Stimulated activated naive B cell treated with anti-CD40 and anti-IgM and Interleukin-4, amounts not matched to agents 10 μg/mL and 1 μg/mL and 100 μg/mL, for 72 hours (primary cell): ENCODE results near the gene KCTD17.

Experiments
- ATAC-seq, 2 donors: fragments of 150-1000 bp; cut with Tn5 transposase; replicated peaks; 2 replicates each; pipeline ENCODE4 v1.10.0; 2021; ENCODE audit warnings: moderate library complexity in 1 of 2
- DNase-seq: peaks from one replicate; pipeline ENCODE4 v3.0.0; 2021
- H3K27ac Mint-ChIP-seq: one replicate; pipeline ENCODE4 v1.8.0; 2022; ENCODE audit warnings: mild to moderate bottlenecking, mixed read lengths
- H3K27me3 Mint-ChIP-seq, 2 donors: one replicate each; pipeline ENCODE4 v1.8.0; 2022; ENCODE audit warnings: mixed read lengths in 2 of 2
- H3K36me3 Mint-ChIP-seq, 2 donors: one replicate each; pipeline ENCODE4 v1.8.0; 2022; ENCODE audit warnings: mixed read lengths in 2 of 2, mild to moderate bottlenecking in 1 of 2
- H3K4me1 Mint-ChIP-seq, 2 donors: one replicate each; pipeline ENCODE4 v1.8.0; 2022; ENCODE audit warnings: mixed read lengths in 2 of 2, mild to moderate bottlenecking in 1 of 2
- H3K4me3 Mint-ChIP-seq, 2 donors: one replicate each; pipeline ENCODE4 v1.8.0; 2022; ENCODE audit warnings: mild to moderate bottlenecking in 2 of 2, mixed read lengths in 2 of 2, moderate library complexity in 1 of 2
- H3K9me3 Mint-ChIP-seq, 2 donors: one replicate each; pipeline ENCODE4 v1.8.0; 2022; ENCODE audit warnings: mixed read lengths in 2 of 2, mild to moderate bottlenecking in 1 of 2

The KCTD17 gene, protein sequence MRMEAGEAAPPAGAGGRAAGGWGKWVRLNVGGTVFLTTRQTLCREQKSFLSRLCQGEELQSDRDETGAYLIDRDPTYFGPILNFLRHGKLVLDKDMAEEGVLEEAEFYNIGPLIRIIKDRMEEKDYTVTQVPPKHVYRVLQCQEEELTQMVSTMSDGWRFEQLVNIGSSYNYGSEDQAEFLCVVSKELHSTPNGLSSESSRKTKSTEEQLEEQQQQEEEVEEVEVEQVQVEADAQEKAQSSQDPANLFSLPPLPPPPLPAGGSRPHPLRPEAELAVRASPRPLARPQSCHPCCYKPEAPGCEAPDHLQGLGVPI

DNA sequence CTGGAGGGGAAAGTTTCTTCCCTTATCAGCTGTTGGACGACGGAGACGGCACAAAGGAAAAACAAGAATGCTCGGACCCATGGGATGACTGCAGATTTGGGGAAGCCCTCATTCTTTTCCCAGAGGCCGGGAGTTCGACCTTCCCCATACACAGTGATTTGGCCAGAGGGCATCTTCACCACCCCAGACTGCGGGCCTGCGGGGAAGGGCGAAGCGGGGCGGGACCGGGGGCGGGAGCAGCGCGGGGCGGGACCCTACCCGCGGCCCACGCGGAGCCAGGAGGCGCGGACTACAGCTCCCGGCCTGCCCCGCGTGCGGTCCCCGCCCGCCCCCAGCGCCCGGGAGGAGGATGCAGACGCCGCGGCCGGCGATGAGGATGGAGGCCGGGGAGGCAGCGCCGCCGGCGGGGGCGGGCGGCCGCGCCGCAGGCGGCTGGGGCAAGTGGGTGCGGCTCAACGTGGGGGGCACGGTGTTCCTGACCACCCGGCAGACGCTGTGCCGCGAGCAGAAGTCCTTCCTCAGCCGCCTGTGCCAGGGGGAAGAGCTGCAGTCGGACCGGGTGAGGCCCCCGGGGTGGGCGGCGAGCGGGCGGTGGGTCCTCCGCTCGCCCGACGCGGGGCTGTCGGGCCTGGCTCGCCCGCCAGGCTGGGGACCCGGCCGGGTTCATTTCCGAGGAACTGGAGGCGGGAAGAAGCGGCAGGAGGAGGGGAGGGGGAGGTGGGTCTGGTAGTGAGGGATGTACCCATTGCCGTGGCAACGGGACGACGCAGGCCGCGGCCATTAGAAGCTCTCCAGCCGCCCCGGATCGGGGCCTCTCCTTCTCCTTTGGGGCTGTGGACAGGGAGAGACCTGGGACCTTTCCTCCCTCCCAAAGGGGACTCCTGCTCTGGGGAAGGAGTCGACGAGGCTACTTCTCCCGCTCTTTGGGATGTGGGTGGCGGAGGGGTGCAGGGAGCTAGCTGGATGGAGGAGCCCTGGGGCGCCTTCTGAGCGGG lies at the start of gene KCTD17:
Gene KCTD17 (plus strand): TSS at position 352 of the 995 bp plus-strand sequence. CDS start 19 bp downstream, at position 371.
- peak within 1 kb of the TSS; percentile 78 to 85 for H3K4me3 Mint-ChIP-seq
- peak; percentile 73 for DNase-seq
- H3K36me3 Mint-ChIP-seq = peaks cover 18 to 21% of the 10 kb centered on the region in 2 donors
- peak within 1 kb of the TSS; percentile 83 for H3K27ac Mint-ChIP-seq
- H3K9me3 Mint-ChIP-seq = no peaks in the 10 kb centered on the region
- ATAC-seq = peak; percentile 99 to 100
- no peaks in the 10 kb centered on the region for H3K27me3 Mint-ChIP-seq
- peaks cover 12 to 24% of the 10 kb centered on the region in 2 donors for H3K4me1 Mint-ChIP-seq

DNA sequence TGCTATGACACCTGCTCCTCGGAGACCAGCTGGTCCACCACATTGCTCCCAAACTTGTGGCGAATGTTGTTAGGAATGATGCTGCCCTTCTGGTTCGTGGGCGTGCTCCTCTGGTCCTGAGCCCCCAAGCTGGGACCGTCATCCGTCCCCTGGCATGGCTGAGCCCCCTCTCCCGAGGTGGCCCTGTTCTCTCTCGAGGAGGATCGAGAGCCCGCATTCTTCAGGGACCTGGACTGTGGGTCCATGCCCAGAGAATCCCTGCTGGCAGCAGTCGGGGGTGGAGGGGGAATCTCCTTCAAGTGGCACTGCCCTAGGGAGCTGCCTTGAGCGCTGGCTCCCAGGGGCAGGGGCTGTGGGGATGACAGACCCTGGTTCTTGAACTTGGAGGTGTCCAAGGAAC lies 49.7 kb upstream of the KCTD17 start:
- Mint-ChIP-seq H3K4me3 (no peak overlapping the region), H3K36me3 (no peaks in the 10 kb centered on the region), H3K9me3 (peaks cover 0 to 1% of the 10 kb centered on the region in 2 donors), H3K4me1 (no peaks in the 10 kb centered on the region), H3K27me3 (peaks cover 28 to 37% of the 10 kb centered on the region in 2 donors), H3K27ac (no peak overlapping the region)
- DNase-seq (no peak), ATAC-seq (no peak)

DNA sequence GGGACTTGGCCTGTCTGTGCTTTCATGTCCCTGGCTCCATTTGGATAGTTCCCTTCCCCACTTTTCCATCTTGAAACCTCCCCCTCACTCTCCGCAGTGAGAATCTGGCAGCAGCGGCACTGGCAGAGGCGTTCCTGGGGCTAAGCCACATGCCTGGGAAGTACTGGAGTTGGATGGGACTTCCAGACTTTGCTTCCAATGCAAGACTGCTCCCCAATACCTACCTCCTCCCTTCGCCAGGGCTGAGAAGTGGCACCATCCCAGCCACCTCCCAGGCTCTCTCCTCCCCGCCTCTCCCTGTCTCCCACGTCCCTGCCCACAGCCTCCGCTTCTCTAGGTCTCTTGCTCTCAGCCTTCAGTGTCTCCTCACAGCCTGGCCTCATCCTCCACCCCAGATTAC lies 48.9 kb upstream of the KCTD17 start:
- no peaks in the 10 kb centered on the region for H3K36me3 Mint-ChIP-seq
- no peak overlapping the region for H3K27ac Mint-ChIP-seq
- peaks cover 0 to 1% of the 10 kb centered on the region in 2 donors for H3K9me3 Mint-ChIP-seq
- peaks cover 31 to 43% of the 10 kb centered on the region in 2 donors for H3K27me3 Mint-ChIP-seq
- H3K4me1 Mint-ChIP-seq = no peaks in the 10 kb centered on the region
- no peak overlapping the region for H3K4me3 Mint-ChIP-seq
- DNase-seq (no peak), ATAC-seq (no peak)

DNA sequence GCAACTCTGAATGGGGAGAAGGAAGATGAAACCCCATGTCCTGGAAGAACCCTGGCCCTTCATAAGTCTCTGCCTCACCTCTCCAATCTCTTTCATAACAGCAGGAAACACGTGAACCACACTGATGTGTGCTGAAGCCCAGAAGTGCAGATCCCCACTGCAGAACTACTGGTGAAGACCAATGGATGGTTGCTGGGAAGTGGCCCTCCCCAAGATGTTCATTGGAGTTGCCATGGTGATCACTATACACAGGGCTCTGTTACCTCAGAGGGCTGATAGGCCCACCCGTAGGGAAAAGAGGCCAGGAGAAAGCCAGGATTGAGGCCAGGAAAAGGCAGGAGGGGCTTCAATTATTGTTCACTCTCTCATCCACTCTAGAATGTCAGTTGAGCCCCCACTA lies 43.9 kb upstream of the KCTD17 start:
- DNase-seq (no peak), ATAC-seq (no peak)
- no peak overlapping the region for H3K27ac Mint-ChIP-seq
- no peaks in the 10 kb centered on the region for H3K4me1 Mint-ChIP-seq
- peaks cover 46 to 47% of the 10 kb centered on the region in 2 donors for H3K27me3 Mint-ChIP-seq
- H3K36me3 Mint-ChIP-seq = no peaks in the 10 kb centered on the region
- peaks cover 0 to 1% of the 10 kb centered on the region in 2 donors for H3K9me3 Mint-ChIP-seq
- no peak overlapping the region for H3K4me3 Mint-ChIP-seq

DNA sequence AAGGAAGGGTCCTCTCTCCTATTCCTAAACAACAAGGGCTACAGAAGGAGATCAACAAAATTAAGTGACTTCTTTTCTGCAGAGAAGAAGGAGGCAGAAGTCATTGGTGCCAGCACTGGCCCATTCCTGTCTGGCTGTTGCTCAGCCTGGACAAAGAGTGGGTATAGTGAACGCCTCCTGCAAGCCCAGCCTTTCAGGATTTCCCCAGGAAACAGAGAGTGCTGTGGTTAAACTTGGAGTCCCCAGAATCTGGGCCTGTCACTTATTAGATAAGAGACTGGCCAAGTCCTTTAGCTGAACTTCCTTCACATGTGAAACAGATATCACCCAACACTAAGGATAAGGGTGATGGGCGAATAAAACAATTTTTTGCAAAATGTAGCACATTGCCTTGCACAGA lies 43.2 kb upstream of the KCTD17 start:
- no peak for ATAC-seq
- H3K9me3 Mint-ChIP-seq = peaks cover 0 to 1% of the 10 kb centered on the region in 2 donors
- H3K27me3 Mint-ChIP-seq = peaks cover 38 to 40% of the 10 kb centered on the region in 2 donors
- DNase-seq = no peak
- no peaks in the 10 kb centered on the region for H3K36me3 Mint-ChIP-seq
- H3K4me1 Mint-ChIP-seq = no peaks in the 10 kb centered on the region
- H3K27ac Mint-ChIP-seq = no peak overlapping the region
- no peak overlapping the region for H3K4me3 Mint-ChIP-seq

DNA sequence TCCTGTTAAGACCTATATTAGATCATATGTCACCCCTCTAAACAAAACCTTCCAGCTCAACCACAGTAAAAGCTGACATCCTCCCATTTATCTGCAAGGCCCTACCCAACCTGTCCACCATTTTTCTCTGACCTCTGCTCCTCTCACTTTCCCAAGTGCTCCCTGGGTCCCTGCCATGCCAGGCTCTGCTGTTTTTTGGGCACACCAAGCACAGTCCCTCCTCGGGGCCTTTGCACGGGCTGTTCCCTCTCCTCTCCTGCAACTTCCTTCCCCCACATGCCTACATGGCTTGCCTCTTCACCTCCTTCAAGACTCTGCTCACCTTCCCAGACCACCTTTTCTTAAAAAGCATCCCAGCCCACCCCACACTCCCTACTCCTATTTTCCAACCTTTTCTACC lies 42.1 kb upstream of the KCTD17 start:
- Mint-ChIP-seq H3K4me1 (no peaks in the 10 kb centered on the region), H3K4me3 (no peak overlapping the region), H3K27me3 (peaks cover 27 to 32% of the 10 kb centered on the region in 2 donors), H3K9me3 (peaks cover 0 to 1% of the 10 kb centered on the region in 2 donors), H3K27ac (no peak overlapping the region), H3K36me3 (no peaks in the 10 kb centered on the region)
- no peak for ATAC-seq
- DNase-seq = no peak

DNA sequence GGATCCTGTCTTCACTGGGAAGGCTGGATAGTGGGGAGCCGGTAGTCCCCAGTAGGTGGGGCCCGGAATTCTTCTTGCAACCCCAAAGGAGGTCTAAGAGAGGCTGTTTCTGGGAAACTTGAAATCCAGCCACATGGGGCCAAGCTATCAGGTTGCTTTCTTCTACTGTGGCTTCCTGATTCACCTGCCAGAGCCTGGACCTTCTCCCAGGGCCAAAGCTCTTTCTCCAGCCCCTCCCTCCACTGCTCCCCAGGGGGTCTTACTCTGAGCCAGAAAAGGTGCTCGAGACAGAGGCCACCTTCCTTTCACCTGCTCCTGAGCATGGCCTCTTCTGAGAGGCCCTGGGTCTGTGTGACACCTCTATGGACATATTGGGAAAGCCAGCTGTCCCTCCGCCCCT lies 41.4 kb upstream of the KCTD17 start:
- Mint-ChIP-seq H3K4me1 (peaks cover 0 to 2% of the 10 kb centered on the region in 2 donors), H3K9me3 (no peaks in the 10 kb centered on the region), H3K36me3 (no peaks in the 10 kb centered on the region), H3K27ac (no peak overlapping the region), H3K4me3 (no peak overlapping the region), H3K27me3 (peaks cover 22 to 32% of the 10 kb centered on the region in 2 donors)
- DNase-seq = no peak
- no peak for ATAC-seq

DNA sequence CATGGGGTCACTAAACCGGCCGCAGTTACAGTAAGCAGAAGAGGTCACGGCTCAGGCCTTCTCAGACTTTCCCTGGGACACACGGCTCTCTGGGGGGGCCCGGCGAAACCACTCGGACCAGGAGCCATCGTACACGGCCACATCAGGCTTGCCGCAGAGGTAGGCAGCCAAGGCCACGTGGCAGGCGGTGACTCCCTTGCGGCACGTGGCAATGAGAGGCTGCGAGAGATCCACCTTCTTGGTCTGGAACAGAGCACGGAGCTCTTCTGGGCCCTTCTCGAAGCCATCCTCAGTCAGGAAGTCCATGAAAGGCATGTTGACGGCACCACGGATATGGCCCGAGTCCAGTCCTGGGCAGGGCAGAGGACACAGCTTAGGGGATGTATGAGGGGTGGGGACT lies 40.6 kb upstream of the KCTD17 start:
- no peaks in the 10 kb centered on the region for H3K9me3 Mint-ChIP-seq
- H3K27ac Mint-ChIP-seq = no peak overlapping the region
- peaks cover 14 to 32% of the 10 kb centered on the region in 2 donors for H3K27me3 Mint-ChIP-seq
- no peaks in the 10 kb centered on the region for H3K36me3 Mint-ChIP-seq
- peaks cover 0 to 6% of the 10 kb centered on the region in 2 donors for H3K4me1 Mint-ChIP-seq
- ATAC-seq (no peak), DNase-seq (no peak)
- no peak overlapping the region for H3K4me3 Mint-ChIP-seq

DNA sequence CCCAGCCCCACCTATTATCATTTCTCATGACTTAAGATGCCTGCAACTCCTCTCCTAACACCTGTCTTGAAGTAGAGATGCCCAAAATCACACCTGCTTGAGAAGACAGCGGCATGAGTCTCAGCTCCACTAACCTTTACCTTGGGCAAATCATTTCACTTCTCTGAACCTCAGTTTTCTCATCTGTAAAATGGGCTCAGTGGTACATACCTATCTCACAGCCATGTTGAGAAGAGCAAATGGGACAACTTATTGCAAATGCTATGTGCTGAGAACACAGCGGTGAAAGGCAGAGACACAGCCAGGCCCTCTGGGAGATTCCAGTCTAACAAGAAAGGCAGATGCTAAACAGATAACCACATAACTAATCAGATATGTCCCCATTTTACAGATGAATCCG lies 40.1 kb upstream of the KCTD17 start:
- DNase-seq (no peak), ATAC-seq (no peak)
- H3K36me3 Mint-ChIP-seq = no peaks in the 10 kb centered on the region
- no peak overlapping the region for H3K4me3 Mint-ChIP-seq
- peaks cover 10 to 28% of the 10 kb centered on the region in 2 donors for H3K27me3 Mint-ChIP-seq
- H3K4me1 Mint-ChIP-seq = peaks cover 0 to 6% of the 10 kb centered on the region in 2 donors
- no peak overlapping the region for H3K27ac Mint-ChIP-seq
- H3K9me3 Mint-ChIP-seq = no peaks in the 10 kb centered on the region

DNA sequence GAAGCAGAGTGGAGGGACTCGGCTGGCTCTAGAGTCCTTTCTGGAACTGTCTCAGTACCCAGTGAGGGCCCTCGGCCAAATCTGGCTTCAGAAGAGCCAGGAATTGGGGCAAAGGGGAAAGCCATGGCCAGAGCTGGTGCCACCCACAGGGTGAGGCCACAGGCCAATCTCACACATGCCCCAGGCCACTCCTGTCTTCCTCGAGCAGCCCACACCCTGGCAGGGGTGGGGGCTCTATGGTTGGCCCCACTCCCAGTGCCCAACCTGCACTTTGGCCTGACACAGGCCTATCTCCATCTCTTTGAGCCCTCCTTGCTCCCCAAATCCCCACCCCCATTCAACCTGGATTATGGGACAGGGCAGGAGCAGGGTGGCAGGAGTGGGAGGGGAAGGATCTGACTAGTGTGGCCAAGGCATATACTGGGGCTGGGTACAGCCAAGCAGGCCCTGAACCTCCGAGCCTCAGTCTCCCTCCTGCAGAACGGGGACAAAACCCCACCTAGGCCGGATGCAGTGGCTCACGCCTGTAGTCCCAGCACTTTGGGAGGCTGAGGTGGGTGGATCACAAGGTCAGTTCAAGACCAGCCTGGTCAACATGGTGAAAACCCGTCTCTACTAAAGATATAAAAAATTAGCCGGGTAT lies 39.2 kb upstream of the KCTD17 start:
- no peaks in the 10 kb centered on the region for H3K9me3 Mint-ChIP-seq
- H3K36me3 Mint-ChIP-seq = no peaks in the 10 kb centered on the region
- no peak overlapping the region for H3K27ac Mint-ChIP-seq
- ATAC-seq (no peak), DNase-seq (no peak)
- peaks cover 6 to 20% of the 10 kb centered on the region in 2 donors for H3K27me3 Mint-ChIP-seq
- H3K4me3 Mint-ChIP-seq = no peak overlapping the region
- peaks cover 0 to 6% of the 10 kb centered on the region in 2 donors for H3K4me1 Mint-ChIP-seq

DNA sequence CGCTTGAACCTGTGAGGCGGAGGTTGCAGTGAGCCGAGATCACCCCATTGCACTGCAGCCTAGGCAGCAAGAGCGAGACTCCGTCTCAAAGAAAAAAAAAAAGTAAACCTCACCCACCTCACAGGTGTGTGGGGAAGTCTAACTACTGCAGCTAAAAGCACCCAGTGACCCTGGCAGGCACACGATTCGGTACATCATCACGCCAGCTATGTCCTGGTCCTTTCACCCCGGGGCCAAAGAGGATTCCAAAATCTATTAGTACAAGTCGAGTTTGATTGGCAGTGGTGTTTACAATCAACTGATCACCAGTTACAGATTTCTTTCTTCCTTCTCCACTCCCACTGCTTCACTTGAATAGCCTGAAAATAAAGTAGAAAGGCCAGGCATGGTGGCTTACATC lies 38.6 kb upstream of the KCTD17 start:
- DNase-seq (no peak), ATAC-seq (no peak)
- Mint-ChIP-seq H3K9me3 (no peaks in the 10 kb centered on the region), H3K36me3 (no peaks in the 10 kb centered on the region), H3K27me3 (peaks cover under 1 to 14% of the 10 kb centered on the region in 2 donors), H3K27ac (no peak overlapping the region), H3K4me1 (peaks cover 0 to 8% of the 10 kb centered on the region in 2 donors), H3K4me3 (no peak overlapping the region)

DNA sequence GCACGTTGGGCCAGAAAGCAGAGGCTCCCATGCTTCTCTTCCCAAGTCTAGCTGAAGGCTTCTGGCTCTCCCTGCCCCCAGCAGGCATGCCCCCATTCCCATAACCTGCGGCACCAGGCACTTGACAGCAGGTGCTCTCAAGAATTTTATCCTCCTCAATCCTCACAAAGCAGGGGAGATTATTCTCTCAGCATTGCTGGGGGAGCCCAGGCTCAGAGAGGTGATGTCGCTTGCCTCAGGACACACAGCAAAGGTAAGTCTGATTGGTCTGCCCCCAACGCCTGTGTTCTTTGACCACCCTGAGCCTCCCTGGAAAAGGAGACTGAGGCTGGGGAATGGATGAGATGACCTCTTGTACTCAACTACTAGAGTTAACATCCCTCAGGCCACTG lies 37.1 kb upstream of the KCTD17 start:
- Mint-ChIP-seq H3K36me3 (no peaks in the 10 kb centered on the region), H3K9me3 (no peaks in the 10 kb centered on the region), H3K27me3 (peaks cover 0 to 5% of the 10 kb centered on the region in 2 donors), H3K4me3 (no peak overlapping the region), H3K4me1 (peaks cover 0 to 16% of the 10 kb centered on the region in 2 donors), H3K27ac (no peak overlapping the region)
- ATAC-seq = no peak
- DNase-seq = no peak

DNA sequence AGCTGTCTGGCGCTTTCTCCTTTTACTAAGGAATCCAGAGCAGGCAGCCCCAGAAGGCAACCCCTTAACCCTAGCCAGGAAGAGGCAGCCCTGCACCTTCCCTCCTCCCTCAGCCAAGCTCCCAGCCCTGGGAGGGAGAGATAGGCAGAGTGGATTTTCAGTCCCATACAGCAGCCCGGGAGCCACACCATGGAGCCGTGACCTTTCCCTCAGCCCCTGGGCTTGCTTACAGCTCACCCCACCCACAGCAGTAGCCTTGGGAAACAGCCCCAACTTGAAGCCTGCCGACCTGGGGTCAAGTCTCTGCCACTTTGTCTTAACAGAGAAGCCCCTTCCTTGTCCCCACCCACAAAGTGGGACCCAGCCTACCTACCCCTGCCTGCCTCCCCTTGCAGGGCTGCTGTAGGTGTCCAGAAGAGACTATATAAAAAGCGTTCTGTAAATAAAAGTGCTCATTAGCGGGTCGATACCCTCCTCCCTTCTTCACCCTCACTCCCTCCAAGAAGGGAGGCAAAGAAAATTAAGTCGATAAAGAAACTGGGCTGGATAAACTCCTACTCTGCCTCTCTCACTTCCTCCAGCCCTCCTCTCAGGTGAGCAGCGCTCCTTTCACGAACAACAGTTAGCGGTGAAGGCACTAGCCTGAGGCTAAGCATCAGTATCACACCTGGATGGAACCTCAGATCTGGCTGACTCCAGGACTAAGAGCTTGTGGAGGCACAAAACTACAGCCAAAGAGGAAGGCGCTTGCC lies 36.5 kb upstream of the KCTD17 start:
- no peaks in the 10 kb centered on the region for H3K36me3 Mint-ChIP-seq
- DNase-seq = no peak
- no peaks in the 10 kb centered on the region for H3K27me3 Mint-ChIP-seq
- H3K4me3 Mint-ChIP-seq = no peak overlapping the region
- H3K9me3 Mint-ChIP-seq = no peaks in the 10 kb centered on the region
- ATAC-seq = no peak
- H3K4me1 Mint-ChIP-seq = peaks cover 0 to 16% of the 10 kb centered on the region in 2 donors
- no peak overlapping the region for H3K27ac Mint-ChIP-seq

DNA sequence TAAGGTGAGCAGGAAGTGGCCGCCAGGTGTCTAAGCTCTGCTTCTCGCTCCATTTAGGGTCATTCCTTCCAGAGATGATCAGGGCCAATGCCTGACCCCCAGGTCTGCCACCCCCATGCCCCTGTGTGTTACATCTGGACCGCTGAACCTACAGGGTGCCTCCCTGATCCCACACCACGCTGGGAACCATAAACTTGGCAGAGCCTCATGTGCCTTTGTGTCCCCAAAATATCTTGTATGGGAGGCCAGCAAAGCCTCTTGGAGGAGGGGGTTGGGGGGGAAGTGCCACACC lies 36.0 kb upstream of the KCTD17 start:
- H3K4me1 Mint-ChIP-seq = peaks cover 0 to 16% of the 10 kb centered on the region in 2 donors
- no peak overlapping the region for H3K27ac Mint-ChIP-seq
- no peaks in the 10 kb centered on the region for H3K9me3 Mint-ChIP-seq
- H3K36me3 Mint-ChIP-seq = no peaks in the 10 kb centered on the region
- ATAC-seq (no peak), DNase-seq (no peak)
- no peak overlapping the region for H3K4me3 Mint-ChIP-seq
- no peaks in the 10 kb centered on the region for H3K27me3 Mint-ChIP-seq
